ENCODE data around the gene POM121.
"Not testable (repeated sequence)": the region's sequence is repeated elsewhere in the genome, so short reads cannot be mapped to it uniquely, and the experiment has no call there.

The POM121 gene

GRCh38 chr7:72924733-72925545 is at the start of gene POM121:
TSS of gene POM121 (plus strand) at chr7:72925095. CDS start at chr7:72925122, 27 bp downstream.
- peak; percentile 84 for DNase-seq (ENCODE audit: low spot score)

DNA sequence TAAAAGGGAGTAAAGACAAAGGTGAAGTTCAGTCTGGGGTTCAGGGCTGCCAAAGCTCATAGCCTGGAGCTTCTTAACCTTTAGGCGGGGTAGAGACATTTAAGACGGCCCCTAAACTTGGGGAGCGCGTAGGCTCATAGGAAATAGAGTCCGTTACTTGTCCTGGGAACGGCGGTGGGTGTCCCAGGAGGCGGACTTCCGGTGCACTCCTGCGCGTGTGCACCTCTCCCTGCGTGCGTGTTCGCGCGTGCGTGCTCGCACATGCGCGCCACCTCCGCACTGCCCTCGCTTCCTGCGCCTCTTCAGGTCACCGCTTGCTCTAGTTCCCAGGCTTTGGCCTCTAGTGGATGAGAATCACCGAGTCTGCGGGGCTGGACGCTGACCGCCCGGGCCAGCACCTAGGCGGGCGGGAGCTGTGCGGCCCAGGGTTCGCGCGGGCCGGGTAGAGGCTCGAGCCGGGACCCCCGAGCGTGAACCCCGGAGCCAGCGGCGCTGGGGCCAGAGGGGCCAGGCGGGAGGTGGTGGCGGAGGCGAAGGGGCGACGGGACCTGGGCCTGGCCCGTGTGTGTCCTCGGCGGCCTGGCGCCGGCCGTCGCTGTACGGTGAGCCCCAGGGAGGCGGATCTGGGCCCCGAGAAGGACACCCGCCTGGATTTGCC is 45.7 kb upstream of the POM121 start:
- DNase-seq (ENCODE audit: low spot score): peak; percentile 83

DNA sequence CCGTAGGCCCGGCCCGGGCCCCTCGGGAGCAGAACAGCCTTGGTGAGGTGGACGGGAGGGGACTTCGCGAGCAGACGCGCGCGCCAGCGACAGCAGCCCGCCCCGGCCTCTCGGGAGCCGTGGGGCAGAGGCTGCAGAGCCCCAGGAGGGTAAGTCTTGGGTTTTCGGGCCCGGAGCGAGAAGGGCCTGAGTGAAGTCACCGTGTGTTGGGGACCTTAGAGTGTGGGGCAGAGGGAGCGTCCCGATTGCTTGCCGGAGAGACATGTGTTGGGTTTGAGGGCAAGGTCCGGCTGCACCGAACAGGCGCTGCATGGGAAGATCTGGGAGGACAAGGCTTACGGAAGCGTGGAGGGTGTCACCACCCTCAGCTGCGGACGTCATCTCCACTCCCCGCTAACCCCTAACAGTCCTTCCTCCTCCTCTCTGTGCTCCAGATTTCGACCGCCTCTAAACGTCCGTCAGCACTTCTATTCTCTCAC is 45.1 kb upstream of the POM121 start:
- peak; percentile 60 for DNase-seq (ENCODE audit: low spot score)

- not testable (repeated sequence) for DNase-seq (ENCODE audit: low spot score)
Observed at GRCh38 chr7:72891750-72892149, 33.1 kb upstream of the POM121 start.

GRCh38 chr7:72904740-72905139 is 20.2 kb upstream of the POM121 start:
- not testable (repeated sequence) for DNase-seq (ENCODE audit: low spot score)

DNA sequence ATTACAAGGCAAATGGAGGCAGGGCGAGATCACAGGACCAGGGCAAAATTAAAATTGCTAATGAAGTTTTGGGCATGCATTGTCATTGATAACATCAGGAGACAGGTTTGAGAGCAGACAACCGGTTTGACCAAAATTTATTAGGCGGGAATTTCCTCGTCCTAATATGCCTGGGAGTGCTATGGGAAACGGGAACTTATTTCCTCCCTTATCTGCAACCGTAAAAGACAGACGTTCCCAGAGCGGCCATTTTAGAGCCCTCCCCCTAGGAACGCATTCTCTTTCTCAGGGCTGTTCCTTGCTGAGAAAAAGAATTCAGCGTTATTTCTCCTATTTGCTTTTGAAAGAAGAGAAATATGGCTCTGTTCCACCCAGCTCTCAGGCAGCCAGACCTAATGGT is 16.5 kb upstream of the POM121 start:
- not testable (repeated sequence) for DNase-seq (ENCODE audit: low spot score)

- DNase-seq (ENCODE audit: low spot score): not testable (repeated sequence)
Observed at GRCh38 chr7:72911395-72911794, 13.5 kb upstream of the POM121 start.

DNA sequence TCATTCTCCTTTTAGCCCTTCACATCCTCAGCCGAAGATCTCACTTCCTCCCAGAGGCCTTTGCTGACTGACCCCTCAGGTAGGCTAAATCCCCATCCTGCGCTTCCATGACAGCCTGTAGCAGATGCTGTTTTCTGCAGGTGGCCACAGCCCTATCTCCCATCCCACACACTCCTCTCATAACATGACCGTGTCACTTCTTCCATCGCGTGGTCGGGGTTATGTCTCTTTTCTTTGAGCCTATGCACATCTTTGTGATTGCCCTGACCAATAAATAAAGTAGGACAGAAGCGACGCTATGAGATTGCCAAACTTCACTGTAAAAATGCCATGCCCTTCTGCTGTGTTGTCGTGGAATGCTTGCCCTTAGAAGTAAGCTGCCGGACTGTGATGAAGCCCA is 11.1 kb upstream of the POM121 start:
- not testable (repeated sequence) for DNase-seq (ENCODE audit: low spot score)

GRCh38 chr7:72914756-72915525 is 10.0 kb upstream of the POM121 start:
- peak; percentile 65 for DNase-seq (ENCODE audit: low spot score)

- no peak for DNase-seq (ENCODE audit: low spot score)
Observed at GRCh38 chr7:72919256-72919775, 5.6 kb upstream of the POM121 start.

GRCh38 chr7:72924386-72924732 is 536 bp upstream of the POM121 start:
- no peak for DNase-seq (ENCODE audit: low spot score)

DNA sequence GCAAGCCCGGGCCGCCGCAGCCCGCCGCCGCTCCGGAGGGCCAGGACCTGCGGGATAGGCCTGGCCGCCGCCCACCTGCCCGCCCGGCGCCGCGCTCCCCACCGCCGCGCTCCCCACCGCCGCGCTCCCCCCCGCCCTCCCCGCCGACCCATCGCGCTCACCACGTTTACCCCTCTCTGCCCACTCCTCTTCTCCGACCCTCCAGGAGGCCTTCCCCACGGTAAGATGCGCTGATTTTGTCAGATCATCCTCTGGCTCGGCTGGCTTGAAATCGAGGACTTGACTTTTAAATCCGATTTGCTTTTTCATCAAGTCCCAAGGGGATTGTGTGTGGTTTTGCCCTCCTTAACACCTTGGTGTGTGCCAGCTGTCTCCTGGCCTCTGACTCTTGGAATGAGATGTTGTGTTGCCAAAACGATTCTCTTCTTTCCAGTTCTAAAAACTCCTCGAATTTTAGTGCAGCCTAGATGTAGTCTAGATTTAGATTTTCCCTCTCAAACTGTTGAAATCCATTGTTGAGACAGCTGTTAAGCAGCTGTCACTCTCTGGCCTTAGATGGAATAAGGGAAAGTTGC is 738 bp downstream of the POM121 start:
- no peak for DNase-seq (ENCODE audit: low spot score)

- not testable (repeated sequence) for DNase-seq (ENCODE audit: low spot score)
Observed at GRCh38 chr7:72927791-72928190, 2.9 kb downstream of the POM121 start.

GRCh38 chr7:72928216-72928615 is 3.3 kb downstream of the POM121 start:
- DNase-seq (ENCODE audit: low spot score): not testable (repeated sequence)

GRCh38 chr7:72942022-72942705 is 17.3 kb downstream of the POM121 start:
- DNase-seq (ENCODE audit: low spot score): not testable (repeated sequence)

- not testable (repeated sequence) for DNase-seq (ENCODE audit: low spot score)
Observed at GRCh38 chr7:72942956-72943355, 18.1 kb downstream of the POM121 start.

- not testable (repeated sequence) for DNase-seq (ENCODE audit: low spot score)
Observed at GRCh38 chr7:72944937-72945336, 20.0 kb downstream of the POM121 start.

DNA sequence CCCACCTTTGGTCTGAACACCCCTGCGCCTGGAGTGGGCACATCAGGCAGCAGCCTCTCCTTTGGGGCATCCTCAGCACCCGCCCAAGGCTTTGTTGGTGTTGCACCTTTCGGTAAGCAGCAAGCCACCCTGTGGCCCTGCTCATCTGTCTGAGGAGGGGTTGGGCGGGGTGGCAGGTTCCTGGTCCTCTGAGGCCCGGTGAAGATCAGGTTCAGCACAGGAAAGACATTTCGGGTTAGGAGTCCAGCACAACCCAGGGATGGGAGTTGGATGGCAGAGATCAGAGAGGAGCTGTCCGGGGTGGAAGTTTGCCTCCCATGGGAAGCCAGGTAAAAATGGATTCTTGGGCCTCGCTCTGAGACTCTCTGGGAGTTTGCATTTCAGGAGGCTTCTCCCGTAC is 20.7 kb downstream of the POM121 start:
- DNase-seq (ENCODE audit: low spot score): not testable (repeated sequence)

GRCh38 chr7:72946130-72946745 is 21.3 kb downstream of the POM121 start:
- not testable (repeated sequence) for DNase-seq (ENCODE audit: low spot score)

GRCh38 chr7:72948714-72949113 is 23.8 kb downstream of the POM121 start:
- not testable (repeated sequence) for DNase-seq (ENCODE audit: low spot score)

DNA sequence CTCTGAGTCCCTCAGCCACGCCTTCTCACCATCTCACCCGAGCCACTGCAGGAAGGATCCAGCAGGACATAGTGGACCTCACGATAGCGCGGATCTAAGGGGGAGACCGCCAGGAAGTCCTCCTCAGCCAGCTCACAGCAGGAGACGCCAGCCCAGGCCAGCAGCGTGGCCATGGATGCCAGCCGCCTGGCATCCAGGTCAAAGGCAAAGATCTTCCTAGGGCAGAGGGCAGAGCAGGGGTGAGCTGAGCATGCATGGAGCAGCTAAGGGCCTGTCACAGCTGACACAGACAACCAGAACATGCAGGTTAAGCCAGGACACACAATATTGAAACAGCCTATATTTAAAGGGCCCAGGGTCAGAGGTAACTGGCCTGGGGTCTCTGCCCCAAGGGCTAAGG is 24.4 kb downstream of the POM121 start:
- DNase-seq (ENCODE audit: low spot score): not testable (repeated sequence)

Measured in activated CD4-positive, alpha-beta T cell treated with anti-CD3 and anti-CD28 coated beads, Interleukin-2, Interleukin-4, amounts not matched to agents 100 ng/mL and 50 ng/mL, durations not matched to agents 16 hours and 8 hours (primary cell).